IMR-90 (cell line): ENCODE measurements around the gene TBC1D22A. TPM values are rescaled to one million over a fixed set of nuclear protein-coding genes. Genes with fewer than 3 reads are reported as not detected.

Source experiments
- ATAC-seq: fragments of 200-7000 bp; cut with Tn5 transposase; 2 replicates; pipeline ENCODE4 v1.9.1; 2020; ENCODE audit warnings: low read depth, mild to moderate bottlenecking, moderate library complexity
- BruUV-seq: library from RNA; stranded (reverse); fragments of 400-500 nt; replicated peaks from 2 replicates; lab custom pipeline; 2021; lab: Mats Ljungman, UMichigan
- CTCF ChIA-PET: fragments of 300-600 bp; formaldehyde crosslinking; extraction: SDS; loops from one replicate; lab custom pipeline; 2021; ENCODE audit warnings: antibody characterized with exemption; lab: Yijun Ruan, JAX
- POLR2A ChIA-PET: fragments of 300-600 bp; sonication (Branson Sonifier 250); formaldehyde crosslinking; loops from one replicate; lab custom pipeline; 2022; ENCODE audit warnings: antibody characterized with exemption; ENCODE audit not compliant: unreplicated experiment; lab: Charles Lee
- DNase-seq: peaks from one replicate; pipeline ENCODE4 v3.0.0; 2013
- H2AFZ ChIP-seq: replicated peaks from 2 replicates; pipeline ENCODE3; 2013; ENCODE audit warnings: low read length, mild to moderate bottlenecking; ENCODE audit not compliant: poor library complexity
- H2AK5ac ChIP-seq: 2 replicates; pipeline ENCODE4 v1.6.1; 2013; ENCODE audit warnings: low read depth, low read length, inconsistent platforms
- H2AK9ac ChIP-seq: replicated peaks from 2 replicates; pipeline ENCODE3; 2013; ENCODE audit warnings: mild to moderate bottlenecking, low read depth, low read length, moderate library complexity; ENCODE audit not compliant: poor library complexity
- H2BK120ac ChIP-seq: 2 replicates; pipeline ENCODE4 v1.6.1; 2013; ENCODE audit warnings: low read depth, low read length, inconsistent platforms
- H2BK15ac ChIP-seq: 3 replicates; pipeline ENCODE4 v1.6.1; 2013; ENCODE audit warnings: low read depth, low read length, inconsistent platforms
- H2BK20ac ChIP-seq: 2 replicates; pipeline ENCODE4 v1.6.1; 2013; ENCODE audit warnings: low read depth, mild to moderate bottlenecking, inconsistent platforms, low read length, moderate library complexity
- H2BK5ac ChIP-seq: 2 replicates; pipeline ENCODE4 v1.6.1; 2013; ENCODE audit warnings: mild to moderate bottlenecking, low read depth, low read length, inconsistent platforms; ENCODE audit not compliant: poor library complexity, severe bottlenecking
- H3K14ac ChIP-seq: replicated peaks from 2 replicates; pipeline ENCODE4 v1.6.1; 2013; ENCODE audit warnings: low read depth, low read length, inconsistent platforms
- H3K18ac ChIP-seq: 2 replicates; pipeline ENCODE4 v1.6.1; 2013; ENCODE audit warnings: low read depth, low read length, control low read depth
- H3K23ac ChIP-seq: 2 replicates; pipeline ENCODE4 v1.6.1; 2013; ENCODE audit warnings: low read depth, low read length, inconsistent platforms
- H3K27ac ChIP-seq: 2 replicates; pipeline ENCODE4 v1.5.1; 2013; ENCODE audit warnings: mild to moderate bottlenecking, control low read depth, low read length; ENCODE audit not compliant: insufficient read depth
- H3K27me3 ChIP-seq: 2 replicates; pipeline ENCODE4 v1.6.1; 2013; ENCODE audit warnings: low read length; ENCODE audit not compliant: control insufficient read depth, insufficient read depth
- H3K36me3 ChIP-seq: 2 replicates; pipeline ENCODE4 v1.6.1; 2013; ENCODE audit warnings: low read length, mixed read lengths; ENCODE audit not compliant: control insufficient read depth, insufficient read depth
- H3K4ac ChIP-seq: 2 replicates; pipeline ENCODE4 v1.6.1; 2013; ENCODE audit warnings: low read depth, low read length, inconsistent platforms
- H3K4me1 ChIP-seq: 2 replicates; pipeline ENCODE4 v1.6.1; 2013; ENCODE audit warnings: low read length, mixed read lengths; ENCODE audit not compliant: control insufficient read depth, insufficient read depth
- H3K4me2 ChIP-seq: 2 replicates; pipeline ENCODE4 v1.6.1; 2013; ENCODE audit warnings: low read depth, mild to moderate bottlenecking, control low read depth, low read length, moderate library complexity
- H3K4me3 ChIP-seq: 2 replicates; pipeline ENCODE4 v1.5.1; 2013; ENCODE audit warnings: low read depth, mild to moderate bottlenecking, control low read depth, low read length, moderate library complexity; ENCODE audit not compliant: insufficient read depth
- H3K56ac ChIP-seq: 2 replicates; pipeline ENCODE4 v1.6.1; 2013; ENCODE audit warnings: low read length, inconsistent platforms; ENCODE audit not compliant: insufficient read depth; ENCODE audit errors: extremely low read depth
- H3K79me1 ChIP-seq, 2 experiments: 2 replicates each; pipeline ENCODE4 v1.6.1; 2013; ENCODE audit warnings: low read length in 2 of 2, inconsistent platforms in 1 of 2, low read depth in 1 of 2
- H3K9ac ChIP-seq: 2 replicates; pipeline ENCODE4 v1.6.1; 2013; ENCODE audit warnings: low read depth, low read length, control low read depth
- H3K9me1 ChIP-seq: 2 replicates; pipeline ENCODE4 v1.6.1; 2013; ENCODE audit warnings: low read length, inconsistent platforms; ENCODE audit not compliant: insufficient read depth
- H3K9me3 ChIP-seq: 2 replicates; pipeline ENCODE4 v1.6.1; 2013; ENCODE audit warnings: low read length; ENCODE audit not compliant: control insufficient read depth, insufficient read depth
- H4K20me1 ChIP-seq: 2 replicates; pipeline ENCODE4 v1.6.1; 2013; ENCODE audit warnings: low read length, inconsistent platforms; ENCODE audit not compliant: insufficient read depth
- H4K5ac ChIP-seq: 2 replicates; pipeline ENCODE4 v1.6.1; 2013; ENCODE audit warnings: mild to moderate bottlenecking, low read depth, low read length, control low read depth
- H4K8ac ChIP-seq, 2 experiments: 2 replicates each; pipeline ENCODE4 v1.6.1; 2013; ENCODE audit warnings: low read depth in 2 of 2, low read length in 2 of 2, control low read depth in 1 of 2, inconsistent platforms in 1 of 2
- H4K91ac ChIP-seq: 2 replicates; pipeline ENCODE4 v1.6.1; 2013; ENCODE audit warnings: low read depth, low read length, inconsistent platforms; ENCODE audit not compliant: insufficient read depth
- CEBPB ChIP-seq: IDR thresholded peaks from 2 replicates; pipeline ENCODE4 v1.6.1; 2012; ENCODE audit warnings: low read depth, low read length, improper control_type of control experiment
- POLR2A ChIP-seq: IDR thresholded peaks from 2 replicates; pipeline ENCODE4 v1.6.1; 2012; ENCODE audit warnings: mild to moderate bottlenecking, low read depth, low read length
- WGBS, 2 experiments: methylation state at CpG; one replicate each; pipeline versions ENCODE4 v1.1.5 to v1.1.7; 2013; ENCODE audit warnings: missing lambda C conversion rate in 2 of 2; ENCODE audit not compliant: insufficient read length in 1 of 2; ENCODE audit errors: extremely low coverage in 2 of 2; 5-methylcytosine and 5-hydroxymethylcytosine counted together
- dilution Hi-C: fragments of 300-500 bp; cut with HindIII; formaldehyde crosslinking; loops from one replicate; pipeline ENCODE4 v1.14.3; 2018; ENCODE audit warnings: low sequenced_read_pairs; ENCODE audit not compliant: unreplicated experiment
- in situ Hi-C: fragments of 300-500 bp; cut with MboI; formaldehyde crosslinking; loops from 3 replicates; pipeline ENCODE4 v1.14.3; 2019; ENCODE audit warnings: low sequenced_read_pairs, inconsistent platforms, mixed read lengths
- intact Hi-C: fragments of 100-400 bp; cut with micrococcal nuclease; formaldehyde crosslinking; loops from 2 replicates; pipeline ENCODE4 v1.10.0; 2022
- polyA plus RNA-seq, 3 experiments: library from polyadenylated mRNA; depleted of rRNA; stranded (reverse); fragments of >200 nt; gene quantifications; 2 replicates each; pipeline ENCODE4 v1.2.3, GENCODE V29; 2012; ENCODE audit warnings: low replicate concordance in 1 of 3
- total RNA-seq: library from RNA; depleted of rRNA; stranded (reverse); fragments of >200 nt; gene quantifications from 2 replicates; pipeline ENCODE4 v1.2.3, GENCODE V29; 2012

The TBC1D22A gene
- total and polyA plus RNA-seq, 2 of the 4 experiments (the other 2 are of a cell fraction) = 9.0 to 16.7 TPM

DNA sequence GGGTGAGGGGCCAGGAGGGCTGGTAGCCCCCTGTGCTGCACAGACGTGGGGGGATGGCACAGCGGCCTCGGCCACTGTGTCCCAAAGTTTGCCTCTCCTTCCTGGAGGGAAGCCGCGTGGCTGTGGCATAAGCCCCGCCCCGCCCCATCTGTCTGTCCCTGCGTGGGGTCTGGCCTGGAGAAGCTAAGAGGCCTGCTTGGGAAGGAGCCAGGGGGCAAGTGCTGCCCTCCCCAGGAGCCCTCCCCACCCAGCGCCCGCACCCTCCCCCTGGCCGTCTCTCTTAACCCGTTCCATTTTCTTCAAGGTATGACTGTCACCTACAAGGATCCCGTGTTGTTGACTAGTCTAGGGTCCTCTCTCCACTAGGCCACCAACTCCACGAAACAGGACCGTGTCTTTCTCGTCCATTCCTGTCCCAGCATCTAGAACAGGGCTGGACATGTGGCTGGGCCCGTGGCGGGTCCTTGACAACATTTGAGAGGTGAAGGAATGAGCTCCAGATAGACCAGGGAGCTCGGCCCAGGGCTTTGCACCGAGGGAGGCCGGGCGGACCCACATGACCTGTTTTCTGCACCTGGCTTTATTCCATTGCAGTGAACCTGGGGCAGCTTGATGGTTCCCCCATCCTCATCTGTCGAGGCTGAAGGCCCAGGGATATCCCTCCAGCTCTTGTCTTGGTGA lies 428.0 kb downstream of the TBC1D22A start:
- intact Hi-C loops (no loop called here), dilution Hi-C loops (no loop called here), in situ Hi-C loops (no loop called here)
- Histone ChIP-seq H4K20me1 (no peaks in the 10 kb centered on the region), H3K9me1 (no peaks in the 10 kb centered on the region), H2BK20ac (no peak overlapping the region), H3K9me3 (peaks cover 3% of the 10 kb centered on the region; the same call in 1 of the 2 replicates), H3K36me3 (no peaks in the 10 kb centered on the region), H4K91ac (no peak overlapping the region), H4K5ac (no peak overlapping the region), H3K27ac (no peak overlapping the region), H4K8ac (no peak overlapping the region), H3K4me2 (no peak overlapping the region), H3K4me1 (no peaks in the 10 kb centered on the region), H2BK15ac (no peak overlapping the region), H2AFZ (no peak overlapping the region), H3K9ac (no peak overlapping the region), H3K14ac (no peak overlapping the region), H3K4me3 (no peak overlapping the region), H2AK9ac (no peak overlapping the region), H3K18ac (no peak overlapping the region), H3K27me3 (peaks cover 7% of the 10 kb centered on the region; the same call in 1 of the 2 replicates), H3K23ac (no peak overlapping the region), H2BK5ac (no peak overlapping the region), H3K79me1 (no peaks in the 10 kb centered on the region), H2BK120ac (no peak overlapping the region), H3K4ac (no peak overlapping the region), H2AK5ac (no peak overlapping the region), H3K56ac (no peak overlapping the region)
- no peak for DNase-seq
- ChIA-PET CTCF (no interaction called here), POLR2A (no interaction called here)
- TF ChIP-seq CEBPB (no peak), POLR2A (no peak)
- BruUV-seq = no TSS peak
- ATAC-seq = no peak
- 77% methylated on average over 8 of the region's 23 CpGs; no CpG with 5 or more reads in 1 of the 2 experiments for WGBS, 2 experiments
